H1 (cell line): ENCODE data around the gene PHACTR1.

Experiments used
- BRCA1 ChIP-seq: IDR thresholded peaks from 2 replicates; pipeline ENCODE4 v1.6.1; 2012; ENCODE audit warnings: low read depth, low read length, improper control_type of control experiment
- EGR1 ChIP-seq: IDR thresholded peaks from 2 replicates; pipeline ENCODE4 v1.6.1; 2011; ENCODE audit warnings: low read depth, low read length, borderline replicate concordance
- EZH2 ChIP-seq: fragments of 200-600 bp; sonication (generic); IDR thresholded peaks from 2 replicates; pipeline ENCODE4 v1.7.1; 2012; ENCODE audit warnings: low read depth, mild to moderate bottlenecking, moderate library complexity, low read length, inconsistent platforms; ENCODE audit not compliant: severe bottlenecking
- POLR2A ChIP-seq, 2 experiments: IDR thresholded peaks; 1 replicate in 1 of 2; 2 replicates in 1 of 2; pipeline ENCODE4 v1.6.1; 2011; ENCODE audit warnings: low read depth in 2 of 2, low read length in 2 of 2, mild to moderate bottlenecking in 2 of 2; ENCODE audit errors: control extremely low read depth in 1 of 2
- TF ChIP-seq, protein P1 (sequence below), 3 experiments: IDR thresholded peaks; 1 replicate in 2 of 3; 2 replicates in 1 of 3; pipeline versions ENCODE4 v1.5.1 to v1.6.1; 2011; ENCODE audit warnings: low read length in 3 of 3, mild to moderate bottlenecking in 3 of 3, inconsistent platforms in 2 of 3, low read depth in 1 of 3, moderate library complexity in 1 of 3; ENCODE audit not compliant: insufficient read depth in 1 of 3; ENCODE audit errors: control extremely low read depth in 1 of 3

- TF ChIP-seq, protein P1, sequence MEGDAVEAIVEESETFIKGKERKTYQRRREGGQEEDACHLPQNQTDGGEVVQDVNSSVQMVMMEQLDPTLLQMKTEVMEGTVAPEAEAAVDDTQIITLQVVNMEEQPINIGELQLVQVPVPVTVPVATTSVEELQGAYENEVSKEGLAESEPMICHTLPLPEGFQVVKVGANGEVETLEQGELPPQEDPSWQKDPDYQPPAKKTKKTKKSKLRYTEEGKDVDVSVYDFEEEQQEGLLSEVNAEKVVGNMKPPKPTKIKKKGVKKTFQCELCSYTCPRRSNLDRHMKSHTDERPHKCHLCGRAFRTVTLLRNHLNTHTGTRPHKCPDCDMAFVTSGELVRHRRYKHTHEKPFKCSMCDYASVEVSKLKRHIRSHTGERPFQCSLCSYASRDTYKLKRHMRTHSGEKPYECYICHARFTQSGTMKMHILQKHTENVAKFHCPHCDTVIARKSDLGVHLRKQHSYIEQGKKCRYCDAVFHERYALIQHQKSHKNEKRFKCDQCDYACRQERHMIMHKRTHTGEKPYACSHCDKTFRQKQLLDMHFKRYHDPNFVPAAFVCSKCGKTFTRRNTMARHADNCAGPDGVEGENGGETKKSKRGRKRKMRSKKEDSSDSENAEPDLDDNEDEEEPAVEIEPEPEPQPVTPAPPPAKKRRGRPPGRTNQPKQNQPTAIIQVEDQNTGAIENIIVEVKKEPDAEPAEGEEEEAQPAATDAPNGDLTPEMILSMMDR (IDR thresholded peaks at IDR 0.05; ENCODE audit: control extremely low read depth in 1 of 3, insufficient read depth in 1 of 3, low read depth in 1 of 3, low read length in 3 of 3): no peak
- TF ChIP-seq POLR2A (IDR thresholded peaks at IDR 0.05; ENCODE audit: control extremely low read depth in 1 of 2, low read depth in 2 of 2, low read length in 2 of 2) (no peak), EZH2 (no peak), EGR1 (no peak), BRCA1 (no peak)
These were observed 271.2 kb downstream of the PHACTR1 start for GRCh38 chr6:12987783-12988182.
